CD4-positive, alpha-beta T cell treated with Interleukin-1 beta for 1 hour (primary cell): ENCODE measurements around the gene DNAJB4.
"Not testable (repeated sequence)": the region's sequence is repeated elsewhere in the genome, so short reads cannot be mapped to it uniquely, and the experiment has no call there.

ENCODE experiments used
- DNase-seq, 2 donors: peaks; one replicate each; pipeline ENCODE4 v3.0.0-alpha.2; 2020 to 2022

Gene DNAJB4

DNA sequence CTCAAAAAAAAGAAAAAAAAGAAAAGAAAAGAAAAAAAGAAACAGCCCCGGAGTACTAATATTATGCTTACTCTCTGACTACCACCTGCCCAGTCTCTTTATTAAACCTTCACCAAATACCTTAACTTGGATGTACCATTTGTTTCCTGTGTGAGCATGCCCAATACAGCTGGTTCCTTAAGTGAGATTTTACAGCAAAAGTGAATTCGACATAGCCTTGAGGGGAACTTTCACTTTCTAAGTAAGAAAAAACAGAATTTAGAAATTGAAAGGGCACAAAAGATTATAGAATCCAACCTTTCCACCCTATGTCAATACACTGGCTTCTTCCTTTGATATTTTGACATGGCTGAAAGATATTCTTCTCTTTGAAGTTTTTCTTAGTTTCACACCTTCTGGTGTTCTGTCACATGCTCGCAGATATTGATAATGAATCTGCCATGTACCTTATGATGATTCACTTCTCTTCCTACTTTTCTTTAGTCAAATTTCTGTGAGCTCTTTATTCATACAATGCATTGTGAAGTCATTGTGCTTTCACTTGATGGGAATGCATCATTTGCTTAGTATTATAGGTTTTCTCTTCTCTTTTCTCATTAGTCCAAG lies 35.8 kb downstream of the DNAJB4 start:
- DNase-seq, result no peak

DNA sequence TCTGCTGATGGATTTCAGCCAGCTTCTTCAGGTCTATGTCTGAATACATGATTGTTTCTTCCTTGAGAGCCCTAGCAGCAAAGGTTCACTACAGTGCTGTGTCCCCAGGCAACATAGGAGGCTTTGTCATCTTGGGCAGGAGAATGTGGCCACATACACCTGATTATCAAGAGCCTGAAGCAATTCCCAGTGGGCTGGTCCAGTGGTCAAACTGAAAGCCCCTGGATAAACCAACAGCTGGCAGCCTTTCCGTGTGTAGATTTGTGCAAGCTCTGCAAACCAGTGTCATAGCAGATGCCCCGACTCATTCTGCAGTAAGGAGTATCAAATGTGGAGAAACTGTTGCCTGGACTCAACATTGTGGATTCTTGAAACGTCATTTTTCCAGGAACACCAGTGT lies 38.7 kb downstream of the DNAJB4 start:
- no peak for DNase-seq

DNA sequence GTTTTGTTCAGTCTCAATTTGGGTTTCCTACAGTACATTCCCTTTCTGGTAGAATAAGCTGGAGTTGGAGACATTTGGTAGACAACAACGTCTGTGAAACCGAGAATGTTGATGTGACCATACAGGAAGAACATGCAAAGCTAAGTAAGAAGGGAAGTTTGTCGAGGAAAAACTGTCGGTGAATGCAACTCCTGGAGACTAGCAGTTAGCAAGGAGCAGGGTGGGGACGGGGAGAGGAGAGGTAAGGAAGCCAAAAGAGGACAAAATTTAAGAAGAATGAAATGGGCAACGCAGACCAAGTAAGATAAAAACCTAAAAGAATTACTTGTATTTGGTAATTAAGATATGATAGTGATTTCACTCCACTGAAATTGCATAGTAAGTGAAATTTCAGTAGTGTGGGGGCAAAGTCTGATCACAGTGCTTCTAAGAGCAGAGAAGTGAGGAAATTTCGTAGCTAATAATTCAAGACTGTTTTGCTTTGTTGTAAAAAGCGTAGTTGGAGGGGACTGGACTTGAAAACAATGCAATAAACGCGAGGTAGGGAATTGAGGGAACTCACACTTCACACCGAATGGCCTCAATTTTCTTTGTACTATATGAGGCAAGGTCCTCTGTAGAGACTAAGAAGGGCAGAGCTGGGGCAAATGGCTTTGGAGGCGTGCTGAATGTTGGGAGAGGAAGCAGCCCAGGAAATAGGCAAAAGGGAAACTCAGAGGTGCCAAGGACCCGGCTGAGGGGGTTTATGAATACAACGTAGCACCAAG lies 40.2 kb downstream of the DNAJB4 start:
- DNase-seq, result no peak

DNA sequence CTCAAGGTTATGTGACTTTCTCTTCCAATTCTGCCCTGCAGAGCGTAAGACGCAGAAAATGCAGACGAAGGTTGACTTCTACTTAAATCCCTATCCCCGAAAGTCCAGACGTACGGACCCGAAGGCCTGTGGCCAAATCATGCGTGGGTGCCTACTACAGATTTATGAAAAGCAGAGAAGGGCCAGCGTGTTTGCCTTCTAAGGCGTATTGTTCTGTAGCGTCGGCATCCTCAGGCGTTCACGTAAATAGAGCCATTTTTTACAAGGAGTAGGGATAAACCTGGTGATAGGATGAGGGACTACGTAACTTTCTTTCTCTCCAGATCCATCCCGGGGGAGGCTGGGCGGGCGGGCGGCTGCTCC lies 40.8 kb downstream of the DNAJB4 start:
- no peak for DNase-seq

DNA sequence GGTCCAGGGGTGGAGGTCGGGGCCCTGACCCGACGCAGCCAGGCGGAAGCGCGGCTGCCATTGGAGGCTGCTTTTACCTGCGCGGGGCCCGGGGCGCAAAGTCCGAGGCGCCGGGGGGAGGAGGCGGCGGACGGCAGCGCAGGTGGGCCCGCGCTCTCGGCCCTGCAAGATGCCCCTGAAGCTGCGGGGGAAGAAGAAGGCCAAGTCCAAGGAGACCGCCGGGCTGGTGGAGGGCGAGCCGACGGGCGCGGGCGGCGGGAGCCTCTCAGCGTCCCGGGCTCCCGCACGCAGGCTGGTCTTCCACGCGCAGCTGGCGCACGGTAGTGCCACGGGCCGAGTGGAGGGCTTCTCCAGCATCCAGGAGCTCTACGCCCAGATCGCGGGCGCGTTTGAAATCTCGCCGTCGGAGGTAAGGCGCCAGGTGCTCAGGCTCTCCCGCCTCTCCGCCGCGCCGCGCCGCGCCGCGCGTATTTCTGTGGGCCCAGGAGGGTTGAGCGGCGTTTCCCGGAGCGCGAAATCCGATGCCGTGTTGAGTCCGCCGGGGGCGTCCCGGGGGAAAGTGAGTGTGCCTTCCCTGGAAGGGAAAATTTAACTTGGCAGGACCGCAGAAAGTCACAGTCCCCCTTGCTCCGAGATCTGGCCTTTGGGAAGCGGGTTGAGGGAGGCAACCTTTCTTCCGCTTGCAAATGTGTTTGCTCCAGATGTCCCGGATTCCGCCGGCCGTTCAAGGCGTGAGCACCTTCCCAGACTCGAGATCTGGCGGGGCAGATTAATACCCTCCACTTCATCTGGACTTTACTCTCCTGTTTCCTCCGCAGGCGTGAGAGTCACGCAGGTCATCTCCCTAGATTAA lies 41.4 kb downstream of the DNAJB4 start, which contains the start of gene GIPC2:
TSS of gene GIPC2 (plus strand) at position 41 of the 853 bp plus-strand sequence. CDS start at position 170, 129 bp downstream.
- no peak for DNase-seq

DNA sequence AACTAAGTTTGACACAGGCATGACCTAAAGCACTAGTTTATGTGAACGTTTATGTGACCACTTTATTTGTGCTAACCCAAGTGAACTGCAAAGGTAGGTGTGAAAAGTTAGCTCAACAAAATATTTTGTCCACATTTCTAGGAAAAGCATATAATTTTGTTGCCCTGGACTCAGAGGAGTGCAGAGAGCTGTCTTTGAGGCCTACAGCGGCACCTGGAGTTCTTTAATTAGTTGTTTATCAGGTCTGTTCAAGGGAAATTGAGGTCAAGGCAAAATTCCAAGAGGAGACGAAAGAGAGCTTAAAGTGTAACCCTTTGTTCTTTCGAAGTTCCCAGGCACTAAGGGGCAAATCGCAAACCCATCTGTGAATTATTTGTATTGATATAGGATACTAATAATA lies 42.4 kb downstream of the DNAJB4 start:
- no peak for DNase-seq

DNA sequence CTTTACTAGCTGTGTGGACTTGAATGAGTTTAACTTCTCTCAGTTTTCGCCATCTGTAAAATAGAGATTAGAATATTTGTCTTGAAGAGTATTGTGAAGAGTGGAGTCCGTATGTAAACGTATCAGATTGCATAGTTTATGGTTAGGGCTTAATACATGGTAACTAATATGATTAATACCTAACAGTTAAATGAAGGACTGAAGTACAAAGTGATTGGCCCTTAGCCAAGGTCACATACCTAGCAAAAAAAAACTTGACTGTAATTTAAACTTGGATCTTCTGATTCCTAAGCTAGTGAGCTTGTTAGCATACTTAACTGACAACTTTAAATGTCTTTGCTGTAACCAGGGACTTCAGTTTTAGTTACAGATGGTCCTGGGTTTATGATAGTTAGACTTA lies 42.9 kb downstream of the DNAJB4 start:
- no peak for DNase-seq

DNA sequence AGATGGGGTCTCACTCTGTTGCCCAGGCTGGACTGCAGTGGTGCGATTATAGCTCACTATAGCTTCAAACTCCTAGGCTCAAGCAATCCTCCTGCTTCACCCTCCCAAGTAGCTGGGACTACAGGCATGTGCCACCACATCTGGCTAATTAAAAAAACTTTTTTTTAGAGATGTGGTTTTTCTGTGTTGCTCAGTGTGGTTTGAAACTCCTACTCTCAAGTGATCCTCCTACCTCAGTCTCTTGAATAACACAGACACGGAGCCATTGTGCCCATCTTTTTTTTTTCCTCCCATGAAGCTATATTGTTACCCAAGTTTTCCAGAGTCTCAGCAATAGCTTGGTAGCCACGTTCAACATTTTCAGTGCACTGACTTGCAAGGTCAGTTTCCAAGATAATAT lies 43.7 kb downstream of the DNAJB4 start:
- no peak for DNase-seq

DNA sequence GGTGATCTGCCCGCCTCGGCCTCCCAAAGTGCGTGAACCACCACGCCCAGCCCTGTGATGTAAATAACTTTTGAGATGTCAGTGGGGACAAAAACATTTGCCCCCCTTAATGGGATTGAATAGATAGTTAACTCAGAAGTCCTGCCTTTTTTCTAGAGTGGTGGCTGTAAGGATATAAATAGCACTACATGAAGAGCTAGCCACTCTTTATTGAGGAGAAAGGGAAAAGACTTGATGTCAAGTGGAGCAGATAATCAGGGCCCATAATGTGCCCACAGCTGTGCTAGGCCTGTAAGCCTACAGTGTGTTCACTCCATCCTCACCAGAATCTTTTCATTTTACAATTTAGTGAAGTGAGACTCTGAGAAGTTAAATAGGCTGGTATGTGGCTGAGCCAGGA lies 44.7 kb downstream of the DNAJB4 start:
- no peak for DNase-seq

DNA sequence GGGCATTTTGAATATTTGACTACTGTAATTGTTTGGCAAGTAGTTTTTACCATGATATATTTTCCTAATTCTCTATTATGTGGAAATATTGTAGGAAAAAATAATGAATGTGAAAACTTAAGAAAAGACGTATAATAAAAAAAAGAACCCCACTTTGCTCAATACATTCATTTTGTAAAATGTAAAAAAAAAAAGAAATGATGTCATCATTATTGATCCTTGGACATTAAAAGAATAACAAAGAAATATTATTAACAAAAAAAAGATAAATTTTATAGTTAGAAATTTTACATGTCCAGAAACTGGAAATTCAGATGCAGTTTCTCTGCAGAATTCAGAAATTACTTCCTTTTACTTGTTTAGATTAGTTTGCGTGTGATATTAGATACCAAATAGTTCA lies 46.3 kb downstream of the DNAJB4 start:
- DNase-seq, result no peak

DNA sequence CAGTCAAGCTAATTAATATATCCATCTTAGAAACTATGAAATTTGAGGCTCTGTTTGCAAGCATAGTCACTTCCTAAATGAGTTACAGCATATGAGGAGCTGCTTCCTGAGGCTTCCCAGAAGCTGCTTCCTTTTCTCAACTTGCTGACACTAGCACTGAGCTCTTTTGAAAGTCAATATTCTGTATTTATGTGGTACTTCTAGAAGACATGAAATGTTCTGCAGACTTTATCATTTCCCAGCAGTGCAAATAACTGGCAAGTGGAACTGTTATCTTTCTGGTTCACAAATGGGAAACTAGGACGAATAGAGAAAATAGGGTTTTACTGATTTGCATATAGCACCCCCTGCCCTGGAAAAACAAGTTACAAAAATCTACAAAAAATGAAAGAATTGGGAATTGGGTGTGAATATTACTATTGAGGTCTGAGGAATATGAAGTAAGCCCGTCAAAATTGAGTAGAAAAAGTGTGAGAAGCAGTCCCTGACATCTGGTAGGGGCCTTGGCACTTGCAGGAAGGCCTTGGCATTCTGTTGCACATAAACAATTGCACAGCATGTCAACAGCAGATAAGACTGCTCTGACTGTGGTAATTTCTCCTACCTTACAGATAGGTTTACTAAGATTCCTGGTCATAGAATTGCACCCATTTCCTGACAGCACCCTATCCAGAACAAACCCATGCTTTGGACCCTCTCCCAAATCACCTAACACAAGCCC lies 48.1 kb downstream of the DNAJB4 start:
- DNase-seq, result no peak

DNA sequence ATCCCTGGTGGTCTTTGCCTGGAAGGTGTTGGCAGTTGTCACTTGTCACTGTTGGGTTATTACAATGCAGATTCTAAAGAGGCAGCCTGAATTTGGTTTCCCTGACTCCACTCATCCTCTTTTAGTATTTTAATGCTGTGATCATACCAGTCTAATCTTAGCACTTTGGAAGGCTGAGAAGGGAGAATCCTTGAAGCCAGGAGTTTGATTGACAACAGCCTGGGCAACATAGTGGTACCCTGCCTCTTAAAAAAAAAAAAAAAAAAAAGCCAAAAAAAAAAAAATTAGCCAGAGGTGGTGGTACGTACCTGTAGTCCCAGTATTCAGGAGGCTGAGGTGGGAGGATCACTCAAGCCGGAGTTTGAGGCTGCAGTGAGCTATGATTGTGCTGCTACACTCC lies 48.8 kb downstream of the DNAJB4 start:
- DNase-seq, result no peak

DNA sequence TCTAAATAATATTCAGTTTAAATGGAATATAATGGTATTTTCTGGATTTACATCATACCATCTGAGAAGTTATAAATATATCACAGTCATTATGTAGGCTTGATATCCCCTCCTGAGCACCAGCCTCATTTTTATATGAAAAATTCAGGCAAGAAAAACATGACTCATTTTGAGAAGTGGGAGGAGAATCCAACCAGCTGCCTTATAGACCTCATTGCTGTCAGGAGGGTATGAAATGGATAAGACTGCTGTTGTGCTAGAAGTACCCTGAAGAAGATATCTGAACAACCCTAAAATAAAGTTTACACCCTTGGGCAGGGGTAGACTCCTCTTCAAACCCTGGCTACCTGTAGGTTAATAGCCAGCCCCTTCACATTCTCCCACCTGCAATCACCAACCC lies 49.8 kb downstream of the DNAJB4 start:
- DNase-seq, result no peak

DNA sequence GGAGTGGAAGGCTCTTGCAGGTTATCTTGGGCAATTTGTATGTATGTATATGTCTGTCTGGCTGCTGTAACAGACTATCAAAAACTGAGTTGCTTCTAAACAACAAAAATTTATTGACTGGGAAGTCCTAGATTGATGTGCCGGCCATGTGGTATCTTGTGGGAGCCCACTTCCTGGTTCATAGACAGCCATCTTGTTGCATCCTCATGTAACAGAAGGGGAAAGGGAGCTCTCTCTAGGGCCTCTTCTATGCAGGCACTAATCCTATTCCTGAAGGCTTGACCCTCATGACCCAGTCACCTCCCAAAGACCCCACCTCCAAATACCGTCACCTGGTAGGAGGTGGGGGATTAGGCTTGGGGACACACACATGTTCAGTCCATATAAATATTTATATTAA lies 50.2 kb downstream of the DNAJB4 start:
- no peak for DNase-seq

DNA sequence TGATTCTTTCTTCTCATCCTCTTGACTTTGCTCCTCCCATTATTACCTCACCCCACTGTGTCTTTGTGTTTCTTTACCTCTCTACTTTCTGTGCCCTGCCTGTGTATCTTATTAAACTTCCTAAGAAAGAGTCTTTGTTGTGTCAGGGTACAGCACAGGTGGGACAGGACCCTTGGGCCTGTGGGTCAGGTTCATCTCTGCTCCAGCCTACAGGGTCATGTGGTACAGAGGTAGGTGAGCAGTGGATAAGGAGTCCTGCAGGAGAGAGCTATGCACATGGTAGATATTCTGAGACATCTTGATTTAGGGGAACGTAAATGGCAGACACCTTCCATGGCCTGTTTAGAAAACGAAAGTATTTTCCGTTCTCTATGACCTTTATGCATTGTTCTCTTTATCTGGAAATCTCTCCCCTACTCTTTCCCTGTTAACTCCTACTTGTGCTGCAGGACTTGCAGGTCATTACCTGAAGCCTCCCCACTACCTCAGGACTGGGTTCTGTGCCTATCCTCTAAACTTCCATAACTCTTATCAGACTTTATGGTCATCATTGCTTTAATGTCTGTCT lies 50.9 kb downstream of the DNAJB4 start:
- no peak for DNase-seq

DNA sequence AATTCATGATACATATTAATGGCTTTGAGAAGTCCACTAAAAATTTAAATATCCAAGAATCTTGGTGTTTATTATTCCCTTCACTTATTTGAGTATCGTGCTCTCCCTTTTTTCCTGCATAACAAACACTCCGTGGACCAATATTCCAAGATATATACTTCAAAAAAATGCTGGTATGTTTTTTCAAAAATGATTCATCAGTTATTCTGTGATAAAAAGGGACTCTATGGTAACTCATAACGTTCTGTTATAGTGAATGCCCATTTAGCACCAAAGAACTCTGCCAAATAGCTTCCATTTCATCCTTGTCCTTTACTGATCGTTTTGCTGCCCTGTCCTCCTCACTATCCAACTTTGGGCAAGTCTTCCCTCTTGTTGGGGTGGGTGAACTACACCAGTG lies 53.9 kb downstream of the DNAJB4 start:
- no peak for DNase-seq

DNA sequence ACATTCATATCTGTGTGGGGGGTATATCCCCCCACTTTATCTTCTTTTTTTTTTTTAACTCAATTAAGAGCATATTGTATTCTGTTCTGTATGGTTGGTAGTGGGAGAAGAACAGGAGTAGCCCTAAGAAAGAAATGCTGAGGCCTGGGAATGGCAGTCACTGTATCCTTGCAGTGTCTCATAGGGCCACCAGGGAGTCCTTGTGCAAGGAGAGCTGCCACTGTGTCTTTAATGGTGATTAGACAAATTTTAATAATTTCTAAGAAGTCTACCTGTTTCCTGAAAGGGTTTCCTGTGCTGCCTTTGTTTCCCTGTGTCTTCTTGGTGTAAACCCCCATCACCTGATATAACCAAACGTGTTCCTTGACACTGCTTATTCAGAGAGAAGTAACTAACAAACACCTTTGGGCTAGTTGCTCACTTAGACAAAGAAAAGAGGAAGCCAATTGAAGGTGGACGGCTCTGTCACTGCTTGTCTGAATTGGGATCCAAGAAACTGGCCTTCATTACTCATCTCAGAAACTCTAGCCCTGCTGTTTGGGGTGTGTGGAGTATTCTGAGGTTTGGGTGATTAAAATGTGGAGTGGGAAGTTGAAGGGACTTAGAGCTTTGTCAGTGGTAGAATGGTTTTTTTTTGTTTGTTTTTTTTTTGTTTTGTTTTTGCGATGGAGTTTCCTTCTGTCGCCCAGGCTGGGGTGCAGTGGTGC lies 56.3 kb downstream of the DNAJB4 start:
- DNase-seq, result no peak

DNA sequence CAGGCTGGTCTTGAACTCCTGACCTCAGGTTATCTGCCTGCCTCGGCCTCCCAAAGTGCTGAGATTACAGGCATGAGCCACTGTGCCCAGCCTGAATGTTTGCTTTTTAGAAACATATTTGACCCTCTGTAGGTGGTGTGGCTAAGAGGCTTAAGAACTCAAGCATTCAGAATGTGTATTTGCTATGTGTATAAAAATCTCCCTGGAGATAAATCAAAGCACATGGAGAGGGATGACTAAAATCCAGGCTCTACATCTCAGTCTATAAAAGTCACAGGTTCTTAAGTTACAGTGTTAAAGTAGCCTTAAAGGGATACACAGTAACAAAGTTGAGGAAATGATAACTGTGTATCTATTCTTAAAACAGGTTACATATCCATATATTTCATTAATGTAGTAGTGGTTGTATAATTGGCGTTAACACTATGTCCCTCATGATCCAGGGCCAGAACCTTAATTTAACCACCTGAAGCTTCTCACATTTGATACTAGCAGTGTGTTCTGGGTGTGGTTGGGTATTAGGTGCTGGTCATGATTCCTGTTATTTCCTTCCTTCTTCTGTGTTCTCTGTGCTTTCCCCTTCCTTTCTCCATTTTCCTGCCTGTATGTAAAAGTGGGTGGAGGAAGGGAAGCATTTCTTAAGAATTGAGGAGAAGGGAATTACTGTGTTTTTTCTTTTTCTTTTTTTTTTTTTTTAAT lies 57.2 kb downstream of the DNAJB4 start:
- DNase-seq, result no peak

DNA sequence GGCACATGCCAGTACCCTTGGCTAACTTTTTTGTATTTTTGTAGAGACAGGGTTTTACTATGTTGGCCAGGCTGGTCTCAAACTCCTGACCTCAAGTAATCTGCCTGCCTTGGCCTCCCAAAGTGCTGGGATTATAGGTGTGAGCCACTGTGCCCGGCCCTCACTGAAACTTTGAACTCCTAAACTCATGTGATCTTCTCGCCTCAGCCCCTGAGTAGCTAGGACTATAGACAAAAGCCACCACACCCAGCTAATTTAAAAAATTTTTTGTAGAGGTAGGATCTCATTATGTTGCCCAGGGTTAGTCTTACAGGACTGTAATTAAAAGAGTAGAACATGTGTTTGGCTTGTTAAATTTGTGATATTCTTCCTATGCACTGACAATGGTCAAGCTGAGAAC lies 60.1 kb downstream of the DNAJB4 start:
- DNase-seq, result not testable (repeated sequence)
